Vagina (tissue), 2 donors: ENCODE results near the gene RABGGTA. TPM values are rescaled to one million over a fixed set of nuclear protein-coding genes. Genes with fewer than 3 reads are reported as not detected.

ENCODE experiments used
- DNase-seq, 2 donors: peaks; one replicate each; pipeline ENCODE4 v3.0.0-alpha.2; 2017; ENCODE audit errors: extremely low spot score in 2 of 2
- H3K27ac ChIP-seq: fragments of 200-600 bp; sonication (generic); one replicate; pipeline ENCODE4 v1.5.1; 2019
- H3K27me3 ChIP-seq: fragments of 200-600 bp; sonication (generic); one replicate; pipeline ENCODE4 v1.5.1; 2019
- H3K36me3 ChIP-seq, 2 donors: fragments of 200-600 bp; sonication (generic); one replicate each; pipeline ENCODE4 v1.5.1; 2017 to 2019
- H3K4me1 ChIP-seq: fragments of 200-600 bp; sonication (generic); one replicate; pipeline ENCODE4 v1.5.1; 2019
- H3K4me3 ChIP-seq, 2 donors: fragments of 200-600 bp; sonication (generic); 1 replicate in 1 of 2; 2 replicates in 1 of 2; pipeline ENCODE4 v1.5.1; 2016 to 2019
- H3K9me3 ChIP-seq: fragments of 200-600 bp; sonication (generic); one replicate; pipeline ENCODE4 v1.5.1; 2019
- POLR2A ChIP-seq, 2 donors: fragments of 450-650 bp; IDR thresholded peaks; one replicate each; pipeline ENCODE4 v1.6.1; 2017; ENCODE audit warnings: antibody characterized with exemption in 2 of 2, mild to moderate bottlenecking in 2 of 2, moderate library complexity in 2 of 2
- POLR2AphosphoS5 ChIP-seq, 2 donors: sonication (generic); formaldehyde crosslinking; IDR thresholded peaks; one replicate each; pipeline ENCODE4 v1.9.0; 2017; ENCODE audit warnings: antibody characterized with exemption in 2 of 2, mild to moderate bottlenecking in 2 of 2, low read depth in 1 of 2; ENCODE audit not compliant: insufficient read depth in 1 of 2
- intact Hi-C: fragments of 100-400 bp; cut with DNase I; formaldehyde crosslinking; loops from one replicate; pipeline ENCODE4 v1.15.1; 2023
- total RNA-seq: library from RNA; depleted of rRNA; stranded (reverse); fragments of >200 nt; gene quantifications from one replicate; pipeline ENCODE4 v1.2.3, GENCODE V29; 2016
- TF ChIP-seq, protein P1 (sequence below), 3 experiments: fragments of 450-650 bp in 2 of 3; fragments of 200-600 bp in 1 of 3; sonication (generic) in 1 of 3; IDR thresholded peaks; one replicate each; pipeline ENCODE4 v1.5.1; 2017 to 2019; ENCODE audit warnings: antibody characterized with exemption in 3 of 3, mild to moderate bottlenecking in 2 of 3, moderate library complexity in 2 of 3

The RABGGTA gene, protein sequence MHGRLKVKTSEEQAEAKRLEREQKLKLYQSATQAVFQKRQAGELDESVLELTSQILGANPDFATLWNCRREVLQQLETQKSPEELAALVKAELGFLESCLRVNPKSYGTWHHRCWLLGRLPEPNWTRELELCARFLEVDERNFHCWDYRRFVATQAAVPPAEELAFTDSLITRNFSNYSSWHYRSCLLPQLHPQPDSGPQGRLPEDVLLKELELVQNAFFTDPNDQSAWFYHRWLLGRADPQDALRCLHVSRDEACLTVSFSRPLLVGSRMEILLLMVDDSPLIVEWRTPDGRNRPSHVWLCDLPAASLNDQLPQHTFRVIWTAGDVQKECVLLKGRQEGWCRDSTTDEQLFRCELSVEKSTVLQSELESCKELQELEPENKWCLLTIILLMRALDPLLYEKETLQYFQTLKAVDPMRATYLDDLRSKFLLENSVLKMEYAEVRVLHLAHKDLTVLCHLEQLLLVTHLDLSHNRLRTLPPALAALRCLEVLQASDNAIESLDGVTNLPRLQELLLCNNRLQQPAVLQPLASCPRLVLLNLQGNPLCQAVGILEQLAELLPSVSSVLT
- total RNA-seq, result 43.5 TPM

DNA sequence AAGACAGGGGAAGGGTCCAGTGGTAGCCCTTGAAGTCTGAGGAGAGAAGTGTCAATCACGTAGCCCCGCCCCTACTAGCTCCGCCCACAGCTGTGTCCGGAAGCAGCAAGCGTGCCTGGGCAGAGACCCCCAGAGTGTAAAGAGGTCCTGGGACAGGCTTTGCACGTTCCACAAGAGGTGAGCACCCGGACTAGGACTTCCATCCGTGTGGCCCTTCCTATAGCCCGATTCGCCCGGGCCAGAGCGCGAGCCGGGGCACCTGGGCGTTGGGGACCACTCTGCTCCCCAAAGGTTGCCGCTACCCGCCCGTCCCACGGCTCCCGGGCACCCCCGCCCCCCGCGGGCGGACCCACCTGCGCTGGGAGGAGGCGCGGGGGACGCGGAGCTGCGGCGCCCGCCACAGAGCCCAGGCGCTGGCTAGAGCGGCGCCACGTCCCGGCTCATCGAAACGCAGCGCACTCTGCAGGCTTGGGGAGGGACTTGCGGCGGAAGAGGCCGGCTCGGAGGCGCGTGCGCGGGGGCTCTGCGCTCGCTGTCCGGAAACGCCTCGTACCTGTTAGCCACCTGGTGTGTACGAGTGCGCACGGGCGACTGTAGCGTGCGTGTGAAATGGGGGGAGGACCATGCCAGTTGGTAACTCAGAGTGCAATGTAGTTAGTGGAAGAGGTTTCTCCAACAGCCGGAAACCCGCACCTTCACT lies at the start of gene RABGGTA:
RABGGTA (minus strand) TSS at position 464 of the 700 bp plus-strand sequence. CDS start 482 bp downstream, outside the sequence.
- no peak for TF ChIP-seq POLR2A (IDR thresholded peaks at IDR 0.05)
- TF ChIP-seq, protein P1, sequence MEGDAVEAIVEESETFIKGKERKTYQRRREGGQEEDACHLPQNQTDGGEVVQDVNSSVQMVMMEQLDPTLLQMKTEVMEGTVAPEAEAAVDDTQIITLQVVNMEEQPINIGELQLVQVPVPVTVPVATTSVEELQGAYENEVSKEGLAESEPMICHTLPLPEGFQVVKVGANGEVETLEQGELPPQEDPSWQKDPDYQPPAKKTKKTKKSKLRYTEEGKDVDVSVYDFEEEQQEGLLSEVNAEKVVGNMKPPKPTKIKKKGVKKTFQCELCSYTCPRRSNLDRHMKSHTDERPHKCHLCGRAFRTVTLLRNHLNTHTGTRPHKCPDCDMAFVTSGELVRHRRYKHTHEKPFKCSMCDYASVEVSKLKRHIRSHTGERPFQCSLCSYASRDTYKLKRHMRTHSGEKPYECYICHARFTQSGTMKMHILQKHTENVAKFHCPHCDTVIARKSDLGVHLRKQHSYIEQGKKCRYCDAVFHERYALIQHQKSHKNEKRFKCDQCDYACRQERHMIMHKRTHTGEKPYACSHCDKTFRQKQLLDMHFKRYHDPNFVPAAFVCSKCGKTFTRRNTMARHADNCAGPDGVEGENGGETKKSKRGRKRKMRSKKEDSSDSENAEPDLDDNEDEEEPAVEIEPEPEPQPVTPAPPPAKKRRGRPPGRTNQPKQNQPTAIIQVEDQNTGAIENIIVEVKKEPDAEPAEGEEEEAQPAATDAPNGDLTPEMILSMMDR (IDR thresholded peaks at IDR 0.05), result peak; percentile 49 to 92 (median 60)
- TF ChIP-seq POLR2AphosphoS5 (IDR thresholded peaks at IDR 0.05; ENCODE audit: insufficient read depth in 1 of 2, low read depth in 1 of 2), result peak; percentile 55 to 75
- Histone ChIP-seq H3K4me1 (peaks cover 18% of the 10 kb centered on the region), H3K4me3 (peak within 1 kb of the TSS; percentile 89 to 90), H3K27ac (peak within 1 kb of the TSS; percentile 97), H3K9me3 (no peaks in the 10 kb centered on the region), H3K36me3 (peaks cover 0 to 17% of the 10 kb centered on the region in 2 donors), H3K27me3 (no peaks in the 10 kb centered on the region)
- DNase-seq, result no peak
- intact Hi-C loops, result no loop called here

DNA sequence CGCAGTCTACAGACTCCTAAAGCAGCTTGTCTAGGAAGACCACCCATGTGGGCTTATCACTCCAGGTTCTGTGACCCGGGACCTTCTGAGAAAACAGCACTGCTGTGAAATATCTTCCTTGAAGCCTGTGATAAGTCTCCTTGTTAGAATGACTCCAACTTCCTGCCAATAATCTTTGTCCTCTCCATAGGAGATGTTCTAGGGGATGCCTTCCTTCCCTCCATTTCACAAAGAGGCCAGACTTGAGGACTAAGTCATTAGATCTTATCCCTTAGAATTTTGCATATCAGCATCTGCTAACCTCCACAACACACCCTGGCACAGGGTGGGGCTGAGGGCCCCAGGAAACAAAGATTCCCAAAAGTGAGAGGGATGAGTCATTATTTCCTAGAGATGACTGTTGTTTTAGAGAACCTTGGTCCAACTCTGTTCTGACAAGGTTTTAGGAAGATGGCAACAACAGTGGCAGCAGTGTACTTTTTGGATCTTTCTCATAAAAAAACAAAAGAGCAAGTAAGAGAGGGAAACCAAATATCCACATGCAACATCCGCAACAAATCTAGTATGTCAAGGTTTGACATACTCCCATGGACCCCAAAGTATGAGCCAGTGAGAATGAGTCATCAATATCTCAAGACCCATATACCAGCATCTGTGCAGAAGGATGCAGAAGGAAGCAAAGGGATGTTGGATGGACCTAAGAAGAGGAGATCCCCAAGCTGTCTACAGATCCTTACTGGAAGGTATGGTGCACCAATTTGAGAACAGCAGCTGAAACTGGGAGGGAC lies 45.9 kb upstream of the RABGGTA start:
- Histone ChIP-seq H3K4me1 (peaks cover 46% of the 10 kb centered on the region), H3K27ac (peak overlapping the region; percentile 87)

DNA sequence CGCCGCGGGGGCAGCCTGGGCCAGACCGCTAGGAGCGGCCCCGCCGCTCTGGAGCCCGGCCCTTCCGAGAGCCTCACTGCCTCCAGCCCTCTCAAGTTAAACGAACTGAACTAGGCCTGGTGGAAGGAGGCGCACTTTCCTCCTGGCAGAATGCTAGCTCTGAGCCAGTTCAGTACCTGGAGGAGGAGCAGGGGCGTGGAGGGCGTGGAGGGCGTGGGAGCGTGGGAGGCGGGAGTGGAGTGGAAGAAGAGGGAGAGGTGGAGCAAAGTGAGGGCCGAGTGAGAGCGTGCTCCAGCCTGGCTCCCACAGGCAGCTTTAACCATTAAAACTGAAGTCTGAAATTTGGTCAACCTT lies 45.2 kb upstream of the RABGGTA start:
- H3K27ac ChIP-seq, result peak overlapping the region; percentile 87
- no peak for DNase-seq
- H3K27me3 ChIP-seq, result no peaks in the 10 kb centered on the region
- H3K36me3 ChIP-seq, result no peaks in the 10 kb centered on the region
- peaks cover 53% of the 10 kb centered on the region for H3K4me1 ChIP-seq
- no peaks in the 10 kb centered on the region for H3K9me3 ChIP-seq
- intact Hi-C loops, result no loop called here
- TF ChIP-seq POLR2AphosphoS5 (IDR thresholded peaks at IDR 0.05; ENCODE audit: insufficient read depth in 1 of 2, low read depth in 1 of 2) (no peak), POLR2A (IDR thresholded peaks at IDR 0.05) (no peak)
- TF ChIP-seq, protein P1 (IDR thresholded peaks at IDR 0.05), result no peak
- H3K4me3 ChIP-seq, result peak overlapping the region in 1 of 2 donors; percentile 21

More for the DNA sequence above, 45.9 kb upstream of the RABGGTA start:
- DNase-seq, result no peak
- H3K27me3 ChIP-seq, result no peaks in the 10 kb centered on the region
- intact Hi-C loops, result no loop called here
- H3K36me3 ChIP-seq, result no peaks in the 10 kb centered on the region
- H3K4me3 ChIP-seq, result no peak overlapping the region
- H3K9me3 ChIP-seq, result no peaks in the 10 kb centered on the region
- TF ChIP-seq POLR2A (IDR thresholded peaks at IDR 0.05) (no peak), POLR2AphosphoS5 (IDR thresholded peaks at IDR 0.05; ENCODE audit: insufficient read depth in 1 of 2, low read depth in 1 of 2) (no peak)
- TF ChIP-seq, protein P1 (IDR thresholded peaks at IDR 0.05), result no peak

DNA sequence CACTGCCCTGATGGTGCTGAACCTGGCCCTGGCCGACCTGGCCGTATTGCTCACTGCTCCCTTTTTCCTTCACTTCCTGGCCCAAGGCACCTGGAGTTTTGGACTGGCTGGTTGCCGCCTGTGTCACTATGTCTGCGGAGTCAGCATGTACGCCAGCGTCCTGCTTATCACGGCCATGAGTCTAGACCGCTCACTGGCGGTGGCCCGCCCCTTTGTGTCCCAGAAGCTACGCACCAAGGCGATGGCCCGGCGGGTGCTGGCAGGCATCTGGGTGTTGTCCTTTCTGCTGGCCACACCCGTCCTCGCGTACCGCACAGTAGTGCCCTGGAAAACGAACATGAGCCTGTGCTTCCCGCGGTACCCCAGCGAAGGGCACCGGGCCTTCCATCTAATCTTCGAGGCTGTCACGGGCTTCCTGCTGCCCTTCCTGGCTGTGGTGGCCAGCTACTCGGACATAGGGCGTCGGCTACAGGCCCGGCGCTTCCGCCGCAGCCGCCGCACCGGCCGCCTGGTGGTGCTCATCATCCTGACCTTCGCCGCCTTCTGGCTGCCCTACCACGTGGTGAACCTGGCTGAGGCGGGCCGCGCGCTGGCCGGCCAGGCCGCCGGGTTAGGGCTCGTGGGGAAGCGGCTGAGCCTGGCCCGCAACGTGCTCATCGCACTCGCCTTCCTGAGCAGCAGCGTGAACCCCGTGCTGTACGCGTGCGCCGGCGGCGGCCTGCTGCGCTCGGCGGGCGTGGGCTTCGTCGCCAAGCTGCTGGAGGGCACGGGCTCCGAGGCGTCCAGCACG lies 44.6 kb upstream of the RABGGTA start:
- DNase-seq, result no peak
- Histone ChIP-seq H3K9me3 (no peaks in the 10 kb centered on the region), H3K4me3 (peak overlapping the region in 1 of 2 donors; percentile 21), H3K36me3 (no peaks in the 10 kb centered on the region), H3K27ac (peak overlapping the region; percentile 87), H3K27me3 (no peaks in the 10 kb centered on the region), H3K4me1 (peaks cover 59% of the 10 kb centered on the region)
- intact Hi-C loops, result no loop called here
- TF ChIP-seq POLR2AphosphoS5 (IDR thresholded peaks at IDR 0.05; ENCODE audit: insufficient read depth in 1 of 2, low read depth in 1 of 2) (peak; percentile 19 to 62), POLR2A (IDR thresholded peaks at IDR 0.05) (no peak)
- TF ChIP-seq, protein P1 (IDR thresholded peaks at IDR 0.05), result peak in 1 of 3 experiments; percentile 7
